ENCODE data around the gene RNU1-3. TPM values are rescaled to one million over a fixed set of nuclear protein-coding genes. Genes with fewer than 3 reads are reported as not detected.
"Not testable (repeated sequence)": the region's sequence is repeated elsewhere in the genome, so short reads cannot be mapped to it uniquely, and the experiment has no call there.

The RNU1-3 gene
- total RNA-seq (2014; rRNA removed; shearing (Covaris generic)) (under 0.01 TPM in 2 replicates), total RNA-seq (2022) (1,721 and 1,968 TPM in 2 replicates), Bru-seq, nascent RNA (percentile 91 among the genes with signal in this experiment), BruChase-seq, experiment 1, labeled RNA remaining after a 6-hour chase (percentile 59 among the genes with signal in this experiment), BruChase-seq, experiment 2, labeled RNA remaining after a 2-hour chase (not detected)
- long read RNA-seq = 0 reads

DNA sequence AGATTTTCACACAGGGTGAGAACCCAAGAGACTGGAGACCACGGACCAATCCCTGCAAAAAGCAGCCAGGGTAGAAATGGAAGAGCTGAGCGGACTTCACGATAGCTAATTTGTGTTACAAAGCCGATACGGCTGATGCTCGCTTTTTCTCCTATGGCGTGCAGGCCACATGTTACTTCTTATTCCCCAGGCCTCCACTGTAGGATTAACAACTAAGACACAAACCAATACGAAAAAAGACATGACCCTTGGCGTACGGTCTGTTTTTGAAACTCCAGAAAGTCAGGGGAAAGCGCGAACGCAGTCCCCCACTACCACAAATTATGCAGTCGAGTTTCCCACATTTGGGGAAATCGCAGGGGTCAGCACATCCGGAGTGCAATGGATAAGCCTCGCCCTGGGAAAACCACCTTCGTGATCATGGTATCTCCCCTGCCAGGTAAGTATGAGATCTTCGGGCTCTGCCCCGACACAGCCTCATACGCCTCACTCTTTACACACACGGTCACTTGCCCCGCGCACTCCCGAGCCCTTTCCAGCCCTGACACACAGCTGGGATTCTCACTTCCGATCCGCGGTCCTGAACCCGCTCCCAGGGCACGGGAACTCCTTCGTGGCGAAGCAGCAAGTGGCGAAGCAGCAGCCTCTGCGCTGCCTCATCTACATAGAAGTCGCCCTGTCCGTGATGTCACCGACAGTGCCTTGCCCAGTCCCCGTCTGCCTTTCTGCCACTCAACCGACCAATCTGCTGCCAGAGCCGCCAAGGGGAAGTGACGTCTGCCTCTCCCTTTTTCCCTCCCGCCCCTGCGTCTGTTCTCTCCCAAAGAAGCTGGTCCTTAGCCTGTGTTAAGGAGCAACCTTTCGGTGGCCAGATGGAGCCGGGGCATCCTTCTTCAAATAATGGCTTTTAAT, at the start of gene RNU1-3:
TSS of gene RNU1-3 (minus strand) at position 447 of the 912 bp plus-strand sequence.
- H3K9me3 ChIP-seq (ENCODE audit: low read length); H2AFZ ChIP-seq (ENCODE audit: low read length); CTCF ChIA-PET (ENCODE audit: unreplicated experiment); H3K27ac ChIP-seq (ENCODE audit: low read depth, low read length, poor library complexity, severe bottlenecking); intact Hi-C loops (cut with micrococcal nuclease; ENCODE audit: unreplicated experiment); H3K36me3 ChIP-seq (ENCODE audit: insufficient read depth, low read length); H3K9me2 ChIP-seq (ENCODE audit: insufficient read depth, low read length); DNase-seq (ENCODE audit: low spot score); H3K4me3 ChIP-seq (ENCODE audit: low read depth, low read length, poor library complexity, severe bottlenecking); H3K4me1 ChIP-seq (ENCODE audit: insufficient read depth, low read length, poor library complexity, severe bottlenecking); H3K79me2 ChIP-seq (ENCODE audit: insufficient read depth, low read depth, low read length); POLR2A ChIA-PET; H4K20me1 ChIP-seq (ENCODE audit: insufficient read depth, low read length); H3K4me2 ChIP-seq (ENCODE audit: low read length): not testable (repeated sequence)
- BruUV-seq (replicated peaks) = TSS peak; percentile 98

DNA sequence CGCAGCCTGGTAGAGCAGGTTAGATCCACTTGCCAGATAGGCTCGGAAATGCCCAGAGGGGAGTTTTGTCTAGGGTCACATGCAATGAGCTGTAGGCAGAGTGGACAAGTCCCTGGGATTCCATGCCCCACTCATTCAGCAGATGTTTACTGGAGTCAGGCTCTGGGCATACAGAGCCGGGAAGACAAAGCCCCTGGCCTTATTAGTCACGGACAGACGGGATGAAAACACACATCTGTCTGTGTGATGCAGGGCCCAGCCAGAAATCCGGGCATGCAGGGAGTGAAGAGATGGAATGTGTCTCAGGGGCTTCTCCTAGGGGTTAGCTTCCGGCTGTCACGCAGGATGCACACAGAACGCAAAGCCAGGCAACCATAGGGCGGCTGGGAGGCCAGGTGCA, 46.7 kb upstream of the RNU1-3 start:
- CTCF ChIA-PET (ENCODE audit: unreplicated experiment); intact Hi-C loops (cut with micrococcal nuclease; ENCODE audit: unreplicated experiment); BruUV-seq (replicated peaks): not testable (repeated sequence)

DNA sequence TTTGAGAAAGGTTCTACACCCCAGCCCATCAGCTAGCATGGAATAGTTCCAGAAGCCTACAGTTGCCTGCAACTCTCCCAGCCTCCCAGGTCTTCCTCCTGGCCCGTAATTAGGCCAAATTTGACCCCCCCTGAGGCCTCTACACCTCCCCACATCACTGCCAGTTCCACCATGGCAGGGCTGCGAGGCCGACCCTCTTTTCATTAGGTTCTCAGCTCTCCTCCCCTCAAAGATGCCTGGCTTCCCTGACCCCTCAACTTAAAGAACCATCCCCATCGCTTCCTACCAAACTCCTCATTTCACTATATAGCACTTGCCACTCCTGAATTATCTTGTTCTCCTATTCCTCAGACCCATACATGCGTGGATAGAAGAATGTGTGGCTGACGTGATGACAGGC, 46.2 kb upstream of the RNU1-3 start:
- H4K20me1 ChIP-seq (ENCODE audit: insufficient read depth, low read length); H3K4me1 ChIP-seq (ENCODE audit: insufficient read depth, low read length, poor library complexity, severe bottlenecking); H3K4me3 ChIP-seq (ENCODE audit: low read depth, low read length, poor library complexity, severe bottlenecking); BruUV-seq (replicated peaks); H2AFZ ChIP-seq (ENCODE audit: low read length); CTCF ChIA-PET (ENCODE audit: unreplicated experiment); POLR2A ChIA-PET; H3K36me3 ChIP-seq (ENCODE audit: insufficient read depth, low read length); H3K4me2 ChIP-seq (ENCODE audit: low read length); DNase-seq (ENCODE audit: low spot score); intact Hi-C loops (cut with micrococcal nuclease; ENCODE audit: unreplicated experiment); H3K79me2 ChIP-seq (ENCODE audit: insufficient read depth, low read depth, low read length); H3K27ac ChIP-seq (ENCODE audit: low read depth, low read length, poor library complexity, severe bottlenecking); H3K9me2 ChIP-seq (ENCODE audit: insufficient read depth, low read length); H3K9me3 ChIP-seq (ENCODE audit: low read length): not testable (repeated sequence)

More for the DNA sequence above, 46.7 kb upstream of the RNU1-3 start:
- H2AFZ ChIP-seq (ENCODE audit: low read length); DNase-seq (ENCODE audit: low spot score); H3K36me3 ChIP-seq (ENCODE audit: insufficient read depth, low read length); H3K79me2 ChIP-seq (ENCODE audit: insufficient read depth, low read depth, low read length); POLR2A ChIA-PET; H3K4me2 ChIP-seq (ENCODE audit: low read length); H3K4me3 ChIP-seq (ENCODE audit: low read depth, low read length, poor library complexity, severe bottlenecking); H3K9me3 ChIP-seq (ENCODE audit: low read length); H3K4me1 ChIP-seq (ENCODE audit: insufficient read depth, low read length, poor library complexity, severe bottlenecking); H3K27ac ChIP-seq (ENCODE audit: low read depth, low read length, poor library complexity, severe bottlenecking); H3K9me2 ChIP-seq (ENCODE audit: insufficient read depth, low read length); H4K20me1 ChIP-seq (ENCODE audit: insufficient read depth, low read length): not testable (repeated sequence)

DNA sequence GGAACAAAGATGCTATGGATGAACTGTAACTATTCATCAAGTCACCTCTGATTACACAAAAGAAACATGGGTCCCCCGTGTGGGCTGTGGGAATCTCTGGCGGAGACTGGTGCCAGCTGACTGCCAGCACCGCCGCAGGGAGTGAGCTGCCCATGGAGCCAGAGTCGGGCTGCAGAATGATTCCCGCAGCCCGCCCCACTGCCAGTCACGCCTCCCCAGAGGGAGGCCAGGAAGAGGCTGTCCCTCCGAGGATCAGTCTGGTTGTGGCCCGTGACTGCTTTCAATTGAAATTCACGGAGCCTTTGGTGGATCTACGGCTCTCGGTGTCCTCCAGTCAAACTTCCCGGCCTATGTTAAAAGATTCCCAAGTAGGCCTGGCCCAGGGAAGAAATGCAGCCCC, 45.8 kb upstream of the RNU1-3 start:
- H3K9me3 ChIP-seq (ENCODE audit: low read length); H3K27ac ChIP-seq (ENCODE audit: low read depth, low read length, poor library complexity, severe bottlenecking); H3K79me2 ChIP-seq (ENCODE audit: insufficient read depth, low read depth, low read length); CTCF ChIA-PET (ENCODE audit: unreplicated experiment); H4K20me1 ChIP-seq (ENCODE audit: insufficient read depth, low read length); intact Hi-C loops (cut with micrococcal nuclease; ENCODE audit: unreplicated experiment); DNase-seq (ENCODE audit: low spot score); POLR2A ChIA-PET; BruUV-seq (replicated peaks); H3K4me1 ChIP-seq (ENCODE audit: insufficient read depth, low read length, poor library complexity, severe bottlenecking); H3K36me3 ChIP-seq (ENCODE audit: insufficient read depth, low read length); H2AFZ ChIP-seq (ENCODE audit: low read length); H3K4me2 ChIP-seq (ENCODE audit: low read length); H3K9me2 ChIP-seq (ENCODE audit: insufficient read depth, low read length); H3K4me3 ChIP-seq (ENCODE audit: low read depth, low read length, poor library complexity, severe bottlenecking): not testable (repeated sequence)

DNA sequence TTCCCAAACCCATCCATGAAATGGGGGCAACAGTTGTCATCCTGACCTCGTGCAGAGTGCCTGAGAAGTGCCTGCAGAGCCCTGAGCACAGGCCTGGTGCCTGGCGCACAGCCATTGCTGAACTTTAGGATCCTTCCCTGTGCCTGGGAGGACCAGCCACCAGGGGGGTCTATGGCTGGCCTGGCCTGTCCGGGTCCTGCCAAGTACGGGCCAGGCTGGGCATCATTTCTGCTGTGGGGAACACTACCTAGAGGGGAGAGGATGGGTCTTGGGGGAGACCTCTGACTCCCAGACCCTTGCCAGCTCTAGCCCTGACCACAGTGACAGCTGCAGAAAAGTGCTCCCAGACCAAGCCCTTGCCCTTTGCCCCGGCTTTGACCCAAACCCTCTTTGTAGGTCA, 45.4 kb upstream of the RNU1-3 start:
- H3K9me2 ChIP-seq (ENCODE audit: insufficient read depth, low read length); BruUV-seq (replicated peaks); intact Hi-C loops (cut with micrococcal nuclease; ENCODE audit: unreplicated experiment); H3K9me3 ChIP-seq (ENCODE audit: low read length); POLR2A ChIA-PET; DNase-seq (ENCODE audit: low spot score); H3K4me3 ChIP-seq (ENCODE audit: low read depth, low read length, poor library complexity, severe bottlenecking); H3K4me2 ChIP-seq (ENCODE audit: low read length); H3K27ac ChIP-seq (ENCODE audit: low read depth, low read length, poor library complexity, severe bottlenecking); H4K20me1 ChIP-seq (ENCODE audit: insufficient read depth, low read length); H2AFZ ChIP-seq (ENCODE audit: low read length); CTCF ChIA-PET (ENCODE audit: unreplicated experiment); H3K4me1 ChIP-seq (ENCODE audit: insufficient read depth, low read length, poor library complexity, severe bottlenecking); H3K36me3 ChIP-seq (ENCODE audit: insufficient read depth, low read length); H3K79me2 ChIP-seq (ENCODE audit: insufficient read depth, low read depth, low read length): not testable (repeated sequence)

DNA sequence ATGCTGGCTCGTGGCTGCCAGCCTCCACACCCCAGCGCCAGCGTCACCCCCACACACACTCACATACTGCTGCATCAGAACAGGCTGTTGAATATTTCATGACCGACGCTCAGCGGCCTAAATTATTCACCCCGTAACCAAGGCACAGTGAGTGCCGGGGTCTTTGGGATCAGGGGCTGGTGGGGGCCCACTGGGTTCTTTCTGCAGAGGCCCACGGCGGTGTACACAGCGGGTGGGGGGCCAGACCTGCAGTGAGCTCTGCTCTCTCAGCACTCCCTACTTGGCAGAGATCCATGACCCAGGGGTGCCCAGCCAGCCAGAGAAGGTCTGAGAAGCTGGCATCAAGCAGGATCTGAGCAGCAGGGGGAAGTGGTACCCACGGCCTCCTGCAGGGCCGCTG, 43.9 kb upstream of the RNU1-3 start:
- CTCF ChIA-PET (ENCODE audit: unreplicated experiment); H3K9me2 ChIP-seq (ENCODE audit: insufficient read depth, low read length); H2AFZ ChIP-seq (ENCODE audit: low read length); H3K9me3 ChIP-seq (ENCODE audit: low read length); BruUV-seq (replicated peaks); DNase-seq (ENCODE audit: low spot score); H3K4me3 ChIP-seq (ENCODE audit: low read depth, low read length, poor library complexity, severe bottlenecking); H3K4me2 ChIP-seq (ENCODE audit: low read length); H3K79me2 ChIP-seq (ENCODE audit: insufficient read depth, low read depth, low read length); H3K27ac ChIP-seq (ENCODE audit: low read depth, low read length, poor library complexity, severe bottlenecking); H4K20me1 ChIP-seq (ENCODE audit: insufficient read depth, low read length); H3K36me3 ChIP-seq (ENCODE audit: insufficient read depth, low read length); H3K4me1 ChIP-seq (ENCODE audit: insufficient read depth, low read length, poor library complexity, severe bottlenecking); intact Hi-C loops (cut with micrococcal nuclease; ENCODE audit: unreplicated experiment): not testable (repeated sequence)
- POLR2A ChIA-PET = interaction anchor here (0.6 to 0.7 kb wide), 2 partner anchors 17 to 169 kb away, joined by 3 read pairs; no protein-coding TSS in a partner anchor

Data from OCI-LY7 (cell line).